HepG2 (cell line): ENCODE measurements around the gene ZC3H18. TPM values are rescaled to one million over a fixed set of nuclear protein-coding genes. Genes with fewer than 3 reads are reported as not detected.

ENCODE experiments used
- DMAP1 ChIP-seq: IDR thresholded peaks from 2 replicates; pipeline ENCODE4 v1.6.1; 2016
- EP300 ChIP-seq, 3 experiments: sonication (generic) in 1 of 3; formaldehyde crosslinking in 1 of 3; IDR thresholded peaks; 2 replicates each; pipeline versions ENCODE4 v1.5.1 to v1.6.1; 2011 to 2020; ENCODE audit warnings: low read depth in 2 of 3, low read length in 2 of 3, borderline replicate concordance in 1 of 3, improper control_type of control experiment in 1 of 3, mild to moderate bottlenecking in 1 of 3, missing genetic modification reagents in 1 of 3, moderate library complexity in 1 of 3
- HNRNPH1 ChIP-seq: fragments of 200-400 bp; formaldehyde crosslinking; optimal IDR thresholded peaks from 2 replicates; pipeline ENCODE3; 2017; ENCODE audit warnings: mild to moderate bottlenecking, low read depth, low read length
- IRX3 ChIP-seq: sonication (generic); formaldehyde crosslinking; IDR thresholded peaks from 2 replicates; pipeline ENCODE4 v1.8.1; 2023; ENCODE audit warnings: mild to moderate bottlenecking, low read depth, missing genetic modification reagents, borderline replicate concordance
- MAF1 ChIP-seq: sonication (generic); formaldehyde crosslinking; IDR thresholded peaks from 2 replicates; pipeline ENCODE4 v1.5.0; 2020; ENCODE audit warnings: missing genetic modification reagents, borderline replicate concordance
- MAFG ChIP-seq: sonication (generic); formaldehyde crosslinking; IDR thresholded peaks from 2 replicates; pipeline ENCODE4 v1.5.1; 2020; ENCODE audit warnings: mild to moderate bottlenecking, missing genetic modification reagents
- NBN ChIP-seq: fragments of 450-650 bp; conservative IDR thresholded peaks from 2 replicates; pipeline ENCODE4 v1.6.1; 2017
- NPAS2 ChIP-seq: sonication (generic); formaldehyde crosslinking; IDR thresholded peaks from 2 replicates; pipeline ENCODE4 v1.8.0; 2022; ENCODE audit warnings: mild to moderate bottlenecking, missing genetic modification reagents, borderline replicate concordance
- RNF2 ChIP-seq: fragments of 450-650 bp; conservative IDR thresholded peaks from 2 replicates; pipeline ENCODE4 v1.6.1; 2016; ENCODE audit warnings: low read depth
- SAP130 ChIP-seq: IDR thresholded peaks from 2 replicates; pipeline ENCODE4 v1.6.1; 2016; ENCODE audit warnings: low read depth
- SKI ChIP-seq: fragments of 450-650 bp; IDR thresholded peaks from one replicate; pipeline ENCODE4 v1.6.1; 2018; ENCODE audit warnings: mild to moderate bottlenecking; ENCODE audit not compliant: partially characterized antibody
- SNAPC2 ChIP-seq: sonication (generic); formaldehyde crosslinking; IDR thresholded peaks from 2 replicates; pipeline ENCODE4 v1.8.1; 2022; ENCODE audit warnings: mild to moderate bottlenecking, missing genetic modification reagents
- TBP ChIP-seq: sonication (generic); formaldehyde crosslinking; IDR thresholded peaks from 2 replicates; pipeline ENCODE4 v1.5.0; 2020; ENCODE audit warnings: missing genetic modification reagents
- ZFP36 ChIP-seq: fragments of 150-350 bp; IDR thresholded peaks from 2 replicates; pipeline ENCODE4 v1.6.1; 2018; ENCODE audit warnings: borderline replicate concordance, low read length, low read depth; ENCODE audit not compliant: partially characterized antibody
- ZFYVE20 ChIP-seq: sonication (generic); formaldehyde crosslinking; IDR thresholded peaks from 2 replicates; pipeline ENCODE4 v1.8.0; 2023; ENCODE audit warnings: low read depth, mild to moderate bottlenecking, moderate library complexity, missing genetic modification reagents, borderline replicate concordance
- ZNF264 ChIP-seq: sonication (generic); formaldehyde crosslinking; IDR thresholded peaks from 2 replicates; pipeline ENCODE4 v1.4.0; 2020; ENCODE audit warnings: missing genetic modification reagents
- ZNF331 ChIP-seq: sonication (generic); formaldehyde crosslinking; IDR thresholded peaks from 2 replicates; pipeline ENCODE4 v1.4.0; 2020; ENCODE audit warnings: missing genetic modification reagents
- ZNF446 ChIP-seq: sonication (generic); formaldehyde crosslinking; IDR thresholded peaks from 2 replicates; pipeline ENCODE4 v1.5.0; 2020; ENCODE audit warnings: mild to moderate bottlenecking, missing genetic modification reagents
- ZNF510 ChIP-seq: sonication (generic); formaldehyde crosslinking; IDR thresholded peaks from 2 replicates; pipeline ENCODE4 v1.4.0; 2020; ENCODE audit warnings: low read depth, mild to moderate bottlenecking, missing genetic modification reagents
- ZNF607 ChIP-seq: sonication (generic); formaldehyde crosslinking; IDR thresholded peaks from 2 replicates; pipeline ENCODE4 v1.5.1; 2020; ENCODE audit warnings: missing genetic modification reagents, mild to moderate bottlenecking, borderline replicate concordance
- ZNF749 ChIP-seq: sonication (generic); formaldehyde crosslinking; IDR thresholded peaks from 2 replicates; pipeline ENCODE4 v1.8.0; 2022; ENCODE audit warnings: mild to moderate bottlenecking, missing genetic modification reagents, moderate library complexity, borderline replicate concordance
- polyA plus RNA-seq, 8 experiments: library from polyadenylated mRNA; depleted of rRNA in 3 of 8; stranded (reverse) in 7 of 8; unstranded in 1 of 8; fragments of >200 nt; fragmentation: Illumina TruSeq in 4 of 8; extraction: Trizol in 4 of 8; gene quantifications; 2 replicates each; pipeline versions ENCODE4 v1.2.1 to v1.2.3, GENCODE V29; 2011 to 2016; ENCODE audit warnings: low read depth in 4 of 8, missing spikeins in 1 of 8, mixed read lengths in 1 of 8; ENCODE audit not compliant: insufficient read depth in 1 of 8
- total RNA-seq, 5 experiments: library from RNA; depleted of rRNA; stranded (reverse); fragments of >200 nt; fragmentation: Illumina TruSeq; extraction: Trizol; gene quantifications; 2 replicates each; pipeline ENCODE4 v1.2.3, GENCODE V29; 2016; ENCODE audit warnings: low read depth in 1 of 5
- TF ChIP-seq, protein P1 (sequence below): sonication (generic); formaldehyde crosslinking; IDR thresholded peaks from 2 replicates; pipeline ENCODE4 v1.5.1; 2020; ENCODE audit warnings: mild to moderate bottlenecking, missing genetic modification reagents, moderate library complexity
- TF ChIP-seq, protein P2 (sequence below): sonication (generic); formaldehyde crosslinking; IDR thresholded peaks from 2 replicates; pipeline ENCODE4 v1.4.0; 2020; ENCODE audit warnings: missing genetic modification reagents, low read depth, mild to moderate bottlenecking, borderline replicate concordance
- TF ChIP-seq, protein P3 (sequence below), 2 experiments: IDR thresholded peaks; 2 replicates each; pipeline ENCODE4 v1.6.1; 2011 to 2012; ENCODE audit warnings: low read length in 2 of 2, borderline replicate concordance in 1 of 2, low read depth in 1 of 2, mild to moderate bottlenecking in 1 of 2, moderate library complexity in 1 of 2

ZC3H18 gene
- total and polyA plus RNA-seq, 2 of the 13 experiments (the other 11 are each of a cell fraction or from before 2014, with no cell fraction given): 11.2 to 27.4 TPM

DNA sequence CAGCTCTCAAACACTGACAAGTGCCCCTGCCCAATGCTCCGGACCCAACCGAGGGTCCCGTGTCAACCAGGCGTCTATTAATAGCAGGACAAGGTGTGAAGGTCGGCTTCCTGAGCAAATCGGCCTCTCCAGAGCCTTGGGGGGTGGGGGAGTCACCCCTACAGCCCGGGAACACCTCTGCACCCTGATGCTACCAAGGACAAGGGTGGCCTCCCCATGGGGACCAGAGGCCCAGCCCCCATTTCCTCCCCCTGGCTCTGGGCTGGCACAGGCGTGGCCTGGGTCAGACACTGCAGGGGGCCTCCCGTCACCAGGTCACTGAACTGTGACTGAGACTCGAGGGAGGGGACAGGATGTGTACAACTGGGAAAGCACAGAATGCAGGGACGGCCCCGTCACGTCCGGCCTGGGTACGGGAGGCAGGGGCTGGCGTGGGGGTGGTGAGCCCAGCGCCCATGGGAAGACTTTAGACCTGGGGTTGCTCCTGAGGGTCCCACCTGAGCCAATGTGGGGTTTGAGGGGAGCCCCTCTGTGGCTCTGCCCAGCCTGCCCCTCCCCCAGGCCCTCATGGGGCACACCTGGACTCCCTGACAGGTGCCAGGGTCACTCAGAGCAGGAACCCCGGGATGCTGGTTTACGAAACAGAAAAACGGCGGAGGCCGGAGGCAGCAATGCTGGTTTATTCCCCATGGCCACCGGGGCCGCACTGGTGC lies 81.2 kb downstream of the ZC3H18 start (continued):
- TF ChIP-seq NPAS2 (no peak), NBN (no peak), SKI (peak; percentile 68), ZNF264 (CRISPR knock-in tag) (peak; percentile 17; the same call in 1 of the 2 replicates), DMAP1 (CRISPR knock-in tag) (peak; percentile 86), ZNF446 (no peak), ZFP36 (no peak), ZNF607 (CRISPR knock-in tag) (peak; percentile 42), IRX3 (peak; percentile 90; the same call in 1 of the 2 replicates), MAFG (CRISPR knock-in tag) (no peak), TBP (CRISPR knock-in tag) (no peak), RNF2 (0 out of 2 replicates have a peak, but pooled peaks have one; percentile 29), SNAPC2 (peak; percentile 83; the same call in 1 of the 2 replicates), SAP130 (CRISPR knock-in tag) (peak; percentile 97), ZNF331 (CRISPR knock-in tag) (peak; percentile 85; the same call in 1 of the 2 replicates), ZNF510 (CRISPR knock-in tag) (no peak), ZNF749 (peak; percentile 70; the same call in 1 of the 2 replicates), ZFYVE20 (CRISPR knock-in tag) (no peak; the same call in 1 of the 2 replicates), EP300 (IDR thresholded peaks at IDR 0.05; ENCODE audit: low read depth in 2 of 2, low read length in 2 of 2) (peak; percentile 27 to 59; a peak in 2 of 4 replicates), EP300 (CRISPR knock-in tag; IDR thresholded peaks at IDR 0.05; ENCODE audit: borderline replicate concordance) (peak; percentile 75; the same call in 1 of the 2 replicates), MAF1 (CRISPR knock-in tag) (no peak; the same call in 1 of the 2 replicates), HNRNPH1 (peak; percentile 19)
- TF ChIP-seq, protein P1, sequence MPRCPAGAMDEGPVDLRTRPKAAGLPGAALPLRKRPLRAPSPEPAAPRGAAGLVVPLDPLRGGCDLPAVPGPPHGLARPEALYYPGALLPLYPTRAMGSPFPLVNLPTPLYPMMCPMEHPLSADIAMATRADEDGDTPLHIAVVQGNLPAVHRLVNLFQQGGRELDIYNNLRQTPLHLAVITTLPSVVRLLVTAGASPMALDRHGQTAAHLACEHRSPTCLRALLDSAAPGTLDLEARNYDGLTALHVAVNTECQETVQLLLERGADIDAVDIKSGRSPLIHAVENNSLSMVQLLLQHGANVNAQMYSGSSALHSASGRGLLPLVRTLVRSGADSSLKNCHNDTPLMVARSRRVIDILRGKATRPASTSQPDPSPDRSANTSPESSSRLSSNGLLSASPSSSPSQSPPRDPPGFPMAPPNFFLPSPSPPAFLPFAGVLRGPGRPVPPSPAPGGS (CRISPR knock-in tag): peak; percentile 12; the same call in 1 of the 2 replicates
- TF ChIP-seq, protein P2, sequence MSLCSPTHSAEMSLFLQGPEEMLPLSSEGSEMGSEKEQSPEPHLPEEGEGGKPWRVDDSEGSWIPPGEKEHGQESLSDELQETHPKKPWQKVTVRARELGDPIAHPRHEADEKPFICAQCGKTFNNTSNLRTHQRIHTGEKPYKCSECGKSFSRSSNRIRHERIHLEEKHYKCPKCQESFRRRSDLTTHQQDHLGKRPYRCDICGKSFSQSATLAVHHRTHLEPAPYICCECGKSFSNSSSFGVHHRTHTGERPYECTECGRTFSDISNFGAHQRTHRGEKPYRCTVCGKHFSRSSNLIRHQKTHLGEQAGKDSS: peak; percentile 95
- TF ChIP-seq, protein P3, sequence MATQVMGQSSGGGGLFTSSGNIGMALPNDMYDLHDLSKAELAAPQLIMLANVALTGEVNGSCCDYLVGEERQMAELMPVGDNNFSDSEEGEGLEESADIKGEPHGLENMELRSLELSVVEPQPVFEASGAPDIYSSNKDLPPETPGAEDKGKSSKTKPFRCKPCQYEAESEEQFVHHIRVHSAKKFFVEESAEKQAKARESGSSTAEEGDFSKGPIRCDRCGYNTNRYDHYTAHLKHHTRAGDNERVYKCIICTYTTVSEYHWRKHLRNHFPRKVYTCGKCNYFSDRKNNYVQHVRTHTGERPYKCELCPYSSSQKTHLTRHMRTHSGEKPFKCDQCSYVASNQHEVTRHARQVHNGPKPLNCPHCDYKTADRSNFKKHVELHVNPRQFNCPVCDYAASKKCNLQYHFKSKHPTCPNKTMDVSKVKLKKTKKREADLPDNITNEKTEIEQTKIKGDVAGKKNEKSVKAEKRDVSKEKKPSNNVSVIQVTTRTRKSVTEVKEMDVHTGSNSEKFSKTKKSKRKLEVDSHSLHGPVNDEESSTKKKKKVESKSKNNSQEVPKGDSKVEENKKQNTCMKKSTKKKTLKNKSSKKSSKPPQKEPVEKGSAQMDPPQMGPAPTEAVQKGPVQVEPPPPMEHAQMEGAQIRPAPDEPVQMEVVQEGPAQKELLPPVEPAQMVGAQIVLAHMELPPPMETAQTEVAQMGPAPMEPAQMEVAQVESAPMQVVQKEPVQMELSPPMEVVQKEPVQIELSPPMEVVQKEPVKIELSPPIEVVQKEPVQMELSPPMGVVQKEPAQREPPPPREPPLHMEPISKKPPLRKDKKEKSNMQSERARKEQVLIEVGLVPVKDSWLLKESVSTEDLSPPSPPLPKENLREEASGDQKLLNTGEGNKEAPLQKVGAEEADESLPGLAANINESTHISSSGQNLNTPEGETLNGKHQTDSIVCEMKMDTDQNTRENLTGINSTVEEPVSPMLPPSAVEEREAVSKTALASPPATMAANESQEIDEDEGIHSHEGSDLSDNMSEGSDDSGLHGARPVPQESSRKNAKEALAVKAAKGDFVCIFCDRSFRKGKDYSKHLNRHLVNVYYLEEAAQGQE (IDR thresholded peaks at IDR 0.05; ENCODE audit: borderline replicate concordance in 1 of 2, low read depth in 1 of 2, low read length in 2 of 2): peak in 1 of 2 experiments; percentile 38; a peak in 1 of 4 replicates
